Subcutaneous adipose tissue (tissue), 4 donors: Measurements from ENCODE around the gene LPXN. TPM values are rescaled to one million over a fixed set of nuclear protein-coding genes. Genes with fewer than 3 reads are reported as not detected.

Source experiments
- CTCF ChIP-seq: fragments of 450-650 bp; IDR thresholded peaks from one replicate; pipeline ENCODE4 v1.5.1; 2016; ENCODE audit warnings: low read depth, mild to moderate bottlenecking, control low read depth, antibody characterized with exemption, moderate library complexity
- total RNA-seq, 4 donors: library from RNA; depleted of rRNA; stranded (reverse); fragments of >200 nt; gene quantifications; one replicate each; pipeline ENCODE4 v1.1.0, GENCODE V29; 2016

The LPXN gene
- total RNA-seq, 4 donors from 2014 or later, result 7.9 to 75.5 (median 14.2) TPM

DNA sequence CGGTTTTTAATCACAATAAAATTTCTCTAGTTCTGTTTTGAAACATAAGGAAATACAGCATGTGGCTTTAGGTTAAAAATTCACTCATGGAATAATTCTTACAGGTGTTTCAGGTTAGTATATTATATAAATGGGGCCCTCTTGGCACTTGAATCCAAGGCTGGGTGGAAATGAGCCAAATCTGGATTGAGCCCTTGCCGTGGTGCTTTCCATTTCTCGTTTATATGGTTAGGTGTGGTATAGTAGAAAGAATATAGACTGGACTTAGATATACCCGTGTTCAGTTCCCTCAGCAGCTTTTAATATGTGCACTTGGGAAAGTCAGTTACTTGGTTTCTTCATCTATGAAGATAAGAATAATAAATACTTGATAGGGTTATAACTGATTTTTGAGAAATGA, 19.2 kb upstream of the LPXN start:
- TF ChIP-seq CTCF, result no peak

- no peak for TF ChIP-seq CTCF
These were observed 17.3 kb upstream of the LPXN start for GRCh38 chr11:58592760-58593472.

DNA sequence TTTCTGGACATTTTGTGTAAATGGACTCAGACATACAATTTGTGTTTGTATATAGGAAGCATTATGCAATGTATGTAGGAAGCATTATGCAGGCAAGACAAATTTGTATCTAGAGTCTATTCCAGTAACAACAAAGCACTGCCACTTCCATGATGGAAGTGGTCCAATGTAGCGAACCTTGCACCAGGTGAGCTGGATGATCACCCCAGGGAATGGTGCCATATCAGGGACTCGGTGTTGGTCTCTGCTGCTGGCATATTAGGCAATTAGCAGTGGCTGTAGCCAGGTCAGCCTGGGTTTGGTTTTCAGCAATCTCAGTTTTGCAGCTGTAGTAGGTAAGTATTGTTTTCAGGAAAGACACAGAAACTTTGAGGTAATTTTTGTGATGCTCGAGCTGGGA, 16.0 kb upstream of the LPXN start:
- TF ChIP-seq CTCF, result no peak

DNA sequence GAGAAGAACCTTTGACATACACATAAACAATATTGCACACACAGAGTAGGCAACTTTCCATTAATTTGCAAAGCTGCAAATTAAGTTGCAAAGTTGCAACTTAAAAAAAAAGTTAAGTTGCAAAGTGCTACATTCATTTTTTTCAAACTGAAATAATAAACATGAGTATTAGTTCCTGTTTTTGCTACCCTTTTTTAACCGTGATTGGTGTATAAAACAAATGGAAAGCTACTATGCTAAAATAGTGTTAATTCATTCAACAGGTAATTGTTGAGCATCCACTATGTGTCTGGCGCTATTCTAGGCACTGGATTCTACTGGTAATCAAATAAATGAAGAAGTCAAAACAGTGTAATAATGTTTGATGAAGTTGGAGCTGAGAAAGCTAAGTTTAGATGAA, 11.3 kb upstream of the LPXN start:
- TF ChIP-seq CTCF, result no peak

GRCh38 chr11:58582437-58582836, 6.8 kb upstream of the LPXN start:
- TF ChIP-seq CTCF, result no peak

DNA sequence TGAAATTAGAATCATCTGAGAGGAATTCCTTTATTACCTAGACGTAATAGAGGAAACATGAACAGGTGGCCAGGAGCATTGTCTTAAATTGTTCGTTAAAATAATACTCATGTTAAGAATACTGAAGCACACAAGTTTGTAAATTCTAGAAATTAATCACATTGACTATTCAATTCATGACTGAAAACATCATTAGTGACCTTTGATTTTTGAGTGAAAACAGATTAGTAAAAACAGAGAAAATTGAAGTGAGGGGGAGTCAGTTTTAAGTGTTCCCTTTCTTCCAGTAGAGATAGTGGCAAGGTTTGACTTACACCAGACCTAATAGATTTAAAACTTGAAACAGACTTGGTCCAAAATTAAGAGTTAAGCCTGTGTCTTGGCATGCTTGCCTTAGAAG, 4.7 kb upstream of the LPXN start:
- no peak for TF ChIP-seq CTCF

GRCh38 chr11:58579192-58580129, 3.8 kb upstream of the LPXN start:
- no peak for TF ChIP-seq CTCF
